NCI-H510A treated with DMSO at 0.1 percent for 48 hours (cell line): ENCODE measurements around the gene MAST4.

Source experiments
- DNase-seq: peaks from one replicate; lab custom pipeline; 2025; lab: John Stamatoyannopoulos, UW

The MAST4 gene

GRCh38 chr5:66603881-66604280 is 7.7 kb downstream of the MAST4 start:
- no peak for DNase-seq

GRCh38 chr5:66606713-66607112 is 10.5 kb downstream of the MAST4 start:
- DNase-seq = no peak

GRCh38 chr5:66608501-66608900 is 12.3 kb downstream of the MAST4 start:
- DNase-seq = no peak

DNA sequence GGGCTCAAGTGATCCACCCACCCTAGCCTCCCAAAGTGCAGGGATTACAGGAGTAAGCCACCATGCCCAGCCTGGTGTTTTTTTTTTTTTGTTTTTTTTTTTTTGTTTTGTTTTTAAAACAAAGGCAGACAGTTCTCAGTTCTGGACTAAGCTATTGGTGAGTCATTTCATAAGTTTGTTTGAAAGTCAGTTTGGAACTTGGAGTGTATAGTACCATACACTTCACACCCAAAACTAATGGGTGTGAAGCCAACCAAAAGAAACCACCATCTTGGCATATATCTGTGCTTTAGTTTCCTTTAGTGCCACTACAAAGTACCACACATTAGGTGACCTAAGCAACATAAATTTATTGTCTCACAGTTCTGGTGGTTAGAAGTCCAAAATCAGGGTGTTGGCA is 13.4 kb downstream of the MAST4 start:
- DNase-seq = no peak

GRCh38 chr5:66612226-66612625 is 16.0 kb downstream of the MAST4 start:
- no peak for DNase-seq

DNA sequence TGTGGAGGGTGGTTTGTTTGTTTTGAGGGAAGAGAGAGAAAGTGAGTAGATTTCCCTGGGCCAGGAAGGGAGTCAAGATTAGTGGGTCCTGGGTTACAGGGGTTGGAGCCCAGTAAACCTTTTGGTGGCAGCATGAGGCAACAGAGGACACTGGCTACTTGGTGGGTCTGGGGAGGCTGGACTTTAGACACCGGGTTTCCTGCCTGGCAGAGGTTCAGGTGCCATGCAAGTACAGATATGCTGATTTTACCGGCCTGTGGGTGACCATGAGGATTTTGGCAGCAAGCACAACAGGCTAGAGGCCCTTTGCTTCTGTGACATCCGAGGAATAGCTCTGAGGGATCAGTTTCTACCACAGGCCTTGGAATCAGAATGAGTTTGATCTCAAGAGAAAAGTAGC is 18.9 kb downstream of the MAST4 start:
- no peak for DNase-seq

- no peak for DNase-seq
Observed at GRCh38 chr5:66615894-66616293, 19.7 kb downstream of the MAST4 start.

DNA sequence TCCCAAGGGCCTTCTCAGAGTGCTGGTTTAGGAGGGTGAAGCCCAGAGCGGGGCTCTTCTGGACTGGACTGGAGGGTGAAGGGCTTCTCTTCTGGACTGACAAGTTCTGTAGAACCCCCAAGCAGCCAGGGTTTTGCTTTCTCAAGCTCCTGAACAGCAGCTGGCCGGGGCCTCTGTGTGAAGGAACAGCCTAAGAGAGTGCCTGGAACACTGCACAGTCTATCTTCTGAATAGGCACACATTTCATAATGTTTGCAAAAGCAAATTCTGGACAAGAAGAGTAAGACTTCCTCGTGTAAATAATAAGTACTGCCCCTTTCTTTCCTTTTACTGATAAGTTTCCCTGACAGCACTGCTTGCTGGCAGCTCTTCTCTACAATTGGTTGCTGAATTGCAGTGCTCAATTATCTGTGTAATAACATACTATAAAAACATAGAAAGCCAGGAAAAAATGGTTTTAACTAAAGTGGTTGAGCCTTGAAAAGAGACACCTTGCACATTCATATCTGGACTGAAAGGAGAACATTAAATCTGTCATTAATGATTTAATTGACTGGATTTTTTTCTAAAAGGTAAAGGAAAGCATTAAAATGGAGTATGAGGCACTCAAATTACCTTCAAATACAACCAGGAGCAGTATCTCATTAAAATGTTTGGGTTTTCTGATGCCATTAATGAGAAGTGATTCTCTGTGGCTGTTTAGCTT is 20.5 kb downstream of the MAST4 start:
- DNase-seq = no peak

- no peak for DNase-seq
Observed at GRCh38 chr5:66617226-66617861, 21.2 kb downstream of the MAST4 start.

GRCh38 chr5:66617991-66618768 is 22.0 kb downstream of the MAST4 start:
- no peak for DNase-seq

GRCh38 chr5:66620711-66621110 is 24.5 kb downstream of the MAST4 start:
- no peak for DNase-seq

DNA sequence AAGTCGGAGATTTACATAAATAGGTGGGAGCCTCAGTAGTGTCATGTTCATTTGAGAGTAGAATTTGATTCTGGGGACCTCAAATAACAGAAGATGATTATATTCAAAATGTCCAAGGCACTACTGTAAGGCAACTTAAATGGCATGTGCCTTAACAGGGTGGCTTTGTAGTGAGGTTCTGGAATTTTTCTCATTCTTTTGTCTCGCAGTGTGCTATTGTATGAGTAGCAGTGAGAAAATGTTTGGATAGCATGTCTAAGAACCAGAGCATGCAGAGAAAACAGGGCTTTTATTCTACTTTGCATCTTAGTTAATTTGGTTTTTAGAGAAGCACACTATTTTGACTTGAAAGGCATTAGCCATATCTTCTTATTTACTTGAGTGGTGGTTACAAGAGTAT is 25.0 kb downstream of the MAST4 start:
- DNase-seq = no peak

- DNase-seq = no peak
Observed at GRCh38 chr5:66621736-66622135, 25.5 kb downstream of the MAST4 start.

GRCh38 chr5:66628561-66628960 is 32.4 kb downstream of the MAST4 start:
- no peak for DNase-seq

- DNase-seq = no peak
Observed at GRCh38 chr5:66629446-66629845, 33.3 kb downstream of the MAST4 start.

- peak; percentile 48 for DNase-seq
Observed at GRCh38 chr5:66633754-66634153, 37.6 kb downstream of the MAST4 start.

DNA sequence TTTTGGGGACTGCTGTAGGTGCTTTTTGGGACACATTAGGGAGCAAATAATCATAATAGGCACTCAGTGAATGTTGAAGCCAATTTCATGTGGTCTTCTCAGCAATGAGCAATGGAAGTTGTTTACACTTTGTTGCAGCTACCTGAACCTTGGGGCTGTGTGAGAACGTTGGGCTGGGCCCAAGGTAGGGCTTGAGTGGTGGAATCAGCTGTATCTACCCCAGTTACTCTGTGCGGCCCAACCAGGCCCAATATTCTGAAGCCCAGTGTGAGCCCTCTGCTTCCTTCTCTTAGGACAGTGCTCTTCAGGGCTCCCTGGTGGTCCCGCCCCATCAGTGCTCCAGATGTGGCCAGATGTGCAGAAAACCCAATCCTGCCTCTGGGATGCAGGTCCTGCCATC is 38.4 kb downstream of the MAST4 start:
- no peak for DNase-seq

DNA sequence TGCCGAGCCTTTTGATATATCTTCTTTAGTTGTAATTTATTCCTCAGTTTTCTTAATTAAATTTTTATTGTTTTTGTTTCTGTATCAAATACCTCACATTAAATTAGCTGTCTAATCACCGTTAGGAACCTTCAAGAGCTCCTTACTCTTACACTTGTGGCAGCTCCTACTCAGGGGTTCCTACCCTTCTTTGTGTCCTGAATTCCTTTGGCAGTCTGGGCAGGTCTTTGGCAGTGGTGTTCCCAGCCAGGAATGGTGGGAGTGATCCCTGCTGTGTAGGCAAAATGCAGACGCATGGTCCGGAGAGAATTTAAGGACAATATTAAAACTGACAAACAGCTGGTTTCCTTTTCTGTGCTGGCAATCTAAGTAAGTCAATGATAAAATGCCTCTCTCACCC is 41.8 kb downstream of the MAST4 start:
- DNase-seq = no peak

- no peak for DNase-seq
Observed at GRCh38 chr5:66639037-66639436, 42.8 kb downstream of the MAST4 start.

GRCh38 chr5:66642538-66642937 is 46.3 kb downstream of the MAST4 start:
- peak; percentile 64 for DNase-seq

DNA sequence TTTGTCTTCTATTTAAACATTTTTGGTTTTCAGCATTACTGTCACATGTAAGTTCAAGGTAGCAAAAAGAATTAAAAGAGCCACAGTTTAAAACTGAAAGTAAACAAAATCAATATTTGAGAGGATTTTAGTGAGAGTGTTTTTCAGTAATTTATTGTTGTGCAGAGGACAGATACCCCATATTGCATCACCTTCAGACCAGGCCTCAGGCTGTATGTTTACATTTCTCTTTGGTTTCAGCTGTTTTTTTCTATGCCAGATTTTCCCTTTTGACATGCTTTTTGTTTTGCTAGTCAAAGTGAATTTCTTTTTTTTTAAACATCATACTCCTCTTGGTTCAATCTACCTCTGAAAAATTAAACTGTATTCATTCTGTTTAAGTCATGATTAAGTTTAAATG is 47.2 kb downstream of the MAST4 start:
- no peak for DNase-seq

DNA sequence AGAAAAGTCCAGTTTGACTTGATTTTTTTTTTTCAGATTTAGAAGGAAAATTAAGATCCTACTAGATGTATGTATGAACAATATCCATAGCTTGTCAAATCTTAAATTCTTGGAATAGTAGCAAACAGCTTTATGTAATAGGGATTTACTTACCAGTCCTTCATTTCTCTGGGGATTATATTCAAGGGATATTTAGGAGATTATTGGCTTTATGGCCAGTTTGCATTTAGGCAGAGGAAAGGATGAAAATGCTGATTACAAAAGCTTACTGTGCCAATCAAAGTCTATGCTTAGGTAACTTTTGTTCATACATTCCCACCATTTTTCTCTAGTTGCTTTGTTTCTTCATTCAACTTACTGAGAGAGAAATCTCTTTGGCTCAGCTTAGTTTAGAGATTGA is 47.9 kb downstream of the MAST4 start:
- no peak for DNase-seq

GRCh38 chr5:66645039-66645438 is 48.8 kb downstream of the MAST4 start:
- no peak for DNase-seq
